ENCODE results near the gene HEPH.
"Not testable (repeated sequence)": the region's sequence is repeated elsewhere in the genome, so short reads cannot be mapped to it uniquely, and the experiment has no call there.

- TF ChIP-seq, protein P1, sequence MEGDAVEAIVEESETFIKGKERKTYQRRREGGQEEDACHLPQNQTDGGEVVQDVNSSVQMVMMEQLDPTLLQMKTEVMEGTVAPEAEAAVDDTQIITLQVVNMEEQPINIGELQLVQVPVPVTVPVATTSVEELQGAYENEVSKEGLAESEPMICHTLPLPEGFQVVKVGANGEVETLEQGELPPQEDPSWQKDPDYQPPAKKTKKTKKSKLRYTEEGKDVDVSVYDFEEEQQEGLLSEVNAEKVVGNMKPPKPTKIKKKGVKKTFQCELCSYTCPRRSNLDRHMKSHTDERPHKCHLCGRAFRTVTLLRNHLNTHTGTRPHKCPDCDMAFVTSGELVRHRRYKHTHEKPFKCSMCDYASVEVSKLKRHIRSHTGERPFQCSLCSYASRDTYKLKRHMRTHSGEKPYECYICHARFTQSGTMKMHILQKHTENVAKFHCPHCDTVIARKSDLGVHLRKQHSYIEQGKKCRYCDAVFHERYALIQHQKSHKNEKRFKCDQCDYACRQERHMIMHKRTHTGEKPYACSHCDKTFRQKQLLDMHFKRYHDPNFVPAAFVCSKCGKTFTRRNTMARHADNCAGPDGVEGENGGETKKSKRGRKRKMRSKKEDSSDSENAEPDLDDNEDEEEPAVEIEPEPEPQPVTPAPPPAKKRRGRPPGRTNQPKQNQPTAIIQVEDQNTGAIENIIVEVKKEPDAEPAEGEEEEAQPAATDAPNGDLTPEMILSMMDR (conservative IDR thresholded peaks at IDR 0.05 in 1 of 2, IDR thresholded peaks at IDR 0.05 in 1 of 2; ENCODE audit: low read depth in 1 of 2, low read length in 2 of 2), result not testable (repeated sequence)
- not testable (repeated sequence) for TF ChIP-seq EZH2 (IDR thresholded peaks at IDR 0.05; ENCODE audit: low read length, missing control alignments)
Measured at GRCh38 chrX:66121354-66121753, 42.7 kb upstream of the HEPH start.

Data from fibroblast of lung (primary cell).